Measurements from ENCODE around the gene RAB40C. TPM values are rescaled to one million over a fixed set of nuclear protein-coding genes. Genes with fewer than 3 reads are reported as not detected.

The RAB40C gene
- total RNA-seq, 6 experiments from 2014 or later = 10.0 to 14.1 (median 12.0) TPM

- TF ChIP-seq POLR2A (IDR thresholded peaks at IDR 0.05) = no peak
- TF ChIP-seq CTCF (IDR thresholded peaks at IDR 0.05) = peak in 2 of 4 donors; percentile 16 to 25
- Histone ChIP-seq H3K27me3 (no peaks in the 10 kb centered on the region), H3K4me1 (peaks cover 0 to 16% (median 5%) of the 10 kb centered on the region in 4 donors), H3K27ac (no peak overlapping the region), H3K9me3 (no peaks in the 10 kb centered on the region), H3K36me3 (peaks cover 0 to 14% (median 4%) of the 10 kb centered on the region in 4 donors), H3K4me3 (no peak overlapping the region)
- peak in 2 of 4 donors; percentile 10 to 18 for ATAC-seq
- WGBS (ENCODE audit: insufficient coverage, low coverage, low lambda C conversion rate, missing lambda C conversion rate) = no CpG with 5 or more reads among the region's 60 CpGs
- intact Hi-C loops (cut with DNase I) = no loop called here
- peak in 2 of 3 donors; percentile 62 to 79 for DNase-seq
These were observed 42.7 kb upstream of the RAB40C start for GRCh38 chr16:546909-547770.

- intact Hi-C loops (cut with DNase I) = no loop called here
- H3K36me3 ChIP-seq = peaks cover 0 to 17% (median 5%) of the 10 kb centered on the region in 4 donors
- H3K4me1 ChIP-seq = peaks cover 0 to 6% (median 3%) of the 10 kb centered on the region in 4 donors
- no peaks in the 10 kb centered on the region for H3K9me3 ChIP-seq
- DNase-seq (no peak), ATAC-seq (no peak)
- H3K27ac ChIP-seq = no peak overlapping the region
- no peaks in the 10 kb centered on the region for H3K27me3 ChIP-seq
- TF ChIP-seq POLR2A (IDR thresholded peaks at IDR 0.05) (no peak), CTCF (IDR thresholded peaks at IDR 0.05) (no peak)
- WGBS (ENCODE audit: insufficient coverage, low coverage, low lambda C conversion rate, missing lambda C conversion rate) = 100% methylated on average over 1 of the region's 21 CpGs
- no peak overlapping the region for H3K4me3 ChIP-seq
These were observed 41.3 kb upstream of the RAB40C start for GRCh38 chr16:548586-548985.

- no peak overlapping the region for H3K4me3 ChIP-seq
- ATAC-seq (no peak), DNase-seq (no peak)
- H3K9me3 ChIP-seq = no peaks in the 10 kb centered on the region
- no peaks in the 10 kb centered on the region for H3K27me3 ChIP-seq
- intact Hi-C loops (cut with DNase I) = no loop called here
- no peak overlapping the region for H3K27ac ChIP-seq
- H3K4me1 ChIP-seq = no peaks in the 10 kb centered on the region
- WGBS (ENCODE audit: insufficient coverage, low coverage, low lambda C conversion rate, missing lambda C conversion rate) = 97% methylated on average over 11 of the region's 54 CpGs
- TF ChIP-seq CTCF (IDR thresholded peaks at IDR 0.05) = no peak
- TF ChIP-seq POLR2A (IDR thresholded peaks at IDR 0.05) = no peak
- peaks cover 0 to 17% (median 5%) of the 10 kb centered on the region in 4 donors for H3K36me3 ChIP-seq
These were observed 40.2 kb upstream of the RAB40C start for GRCh38 chr16:549544-550263.

GRCh38 chr16:551210-551609 lies 38.7 kb upstream of the RAB40C start:
- ATAC-seq (no peak), DNase-seq (no peak)
- intact Hi-C loops (cut with DNase I) = no loop called here
- Histone ChIP-seq H3K9me3 (no peaks in the 10 kb centered on the region), H3K4me1 (no peaks in the 10 kb centered on the region), H3K4me3 (no peak overlapping the region), H3K27me3 (no peaks in the 10 kb centered on the region), H3K27ac (no peak overlapping the region), H3K36me3 (peaks cover 0 to 17% (median 5%) of the 10 kb centered on the region in 4 donors)
- WGBS (ENCODE audit: insufficient coverage, low coverage, low lambda C conversion rate, missing lambda C conversion rate) = 100% methylated on average over 5 of the region's 28 CpGs
- TF ChIP-seq POLR2A (IDR thresholded peaks at IDR 0.05) = no peak
- no peak for TF ChIP-seq CTCF (IDR thresholded peaks at IDR 0.05)
